Esophagus muscularis mucosa (tissue), 4 donors: ENCODE measurements around the gene LRMDA. TPM values are rescaled to one million over a fixed set of nuclear protein-coding genes. Genes with fewer than 3 reads are reported as not detected.

Experiments
- DNase-seq: peaks from one replicate; pipeline ENCODE4 v3.0.0-alpha.2; 2017; ENCODE audit errors: extremely low spot score
- H3K27ac ChIP-seq, 4 donors: fragments of 200-600 bp; sonication (generic); replicated peaks in 1 of 4; 1 replicate in 3 of 4; 2 replicates in 1 of 4; pipeline ENCODE4 v1.5.1; 2016 to 2019; ENCODE audit warnings: mild to moderate bottlenecking in 1 of 4
- H3K27me3 ChIP-seq, 4 donors: fragments of 200-600 bp; sonication (generic); one replicate each; pipeline versions ENCODE4 v1.5.1 to v1.6.0; 2016 to 2019
- H3K36me3 ChIP-seq, 4 donors: fragments of 200-600 bp; sonication (generic); one replicate each; pipeline ENCODE4 v1.5.1; 2016 to 2019
- H3K4me1 ChIP-seq, 4 donors: fragments of 200-600 bp; sonication (generic); one replicate each; pipeline ENCODE4 v1.5.1; 2016 to 2019
- H3K4me3 ChIP-seq, 4 donors: fragments of 200-600 bp; sonication (generic); 1 replicate in 2 of 4; 2 replicates in 2 of 4; pipeline ENCODE4 v1.5.1; 2016 to 2019; ENCODE audit warnings: mild to moderate bottlenecking in 4 of 4, moderate library complexity in 1 of 4
- H3K9me3 ChIP-seq, 4 donors: fragments of 200-600 bp; sonication (generic); 1 replicate in 3 of 4; 2 replicates in 1 of 4; pipeline ENCODE4 v1.5.1; 2016 to 2019
- CTCF ChIP-seq, 3 experiments: fragments of 200-600 bp in 2 of 3; fragments of 450-650 bp in 1 of 3; sonication (generic) in 2 of 3; IDR thresholded peaks; one replicate each; pipeline ENCODE4 v1.5.1; 2017 to 2019; ENCODE audit warnings: antibody characterized with exemption in 3 of 3, mild to moderate bottlenecking in 2 of 3, moderate library complexity in 1 of 3
- EP300 ChIP-seq: sonication (generic); formaldehyde crosslinking; IDR thresholded peaks from one replicate; pipeline ENCODE4 v1.6.1; 2017; ENCODE audit warnings: antibody characterized with exemption
- POLR2A ChIP-seq: fragments of 450-650 bp; IDR thresholded peaks from one replicate; pipeline ENCODE4 v1.6.1; 2017; ENCODE audit warnings: antibody characterized with exemption, moderate library complexity, mild to moderate bottlenecking, low read depth
- POLR2AphosphoS5 ChIP-seq, 2 donors: sonication (generic); formaldehyde crosslinking; IDR thresholded peaks; one replicate each; pipeline ENCODE4 v1.6.1; 2017; ENCODE audit warnings: antibody characterized with exemption in 2 of 2
- WGBS: methylation state at CpG from one replicate; pipeline ENCODE4 v1.1.5; 2018; 5-methylcytosine and 5-hydroxymethylcytosine counted together
- intact Hi-C: fragments of 100-400 bp; cut with DNase I; formaldehyde crosslinking; loops from one replicate; pipeline ENCODE4 v1.15.1; 2023
- total RNA-seq, 4 donors: library from RNA; depleted of rRNA; stranded (reverse); fragments of >200 nt; gene quantifications; one replicate each; pipeline versions ENCODE4 v1.1.0 to v1.2.1, GENCODE V29; 2016

LRMDA gene
- total RNA-seq, 4 donors from 2014 or later = 14.3 to 34.9 (median 26.5) TPM

- intact Hi-C loops = no loop called here
- 93% methylated on average over 3 of the region's 3 CpGs for WGBS
- Histone ChIP-seq H3K27me3 (no peaks in the 10 kb centered on the region), H3K27ac (no peak overlapping the region), H3K36me3 (peaks cover 0 to 22% (median 0%) of the 10 kb centered on the region in 4 donors), H3K4me1 (no peaks in the 10 kb centered on the region), H3K4me3 (no peak overlapping the region), H3K9me3 (no peaks in the 10 kb centered on the region)
- no peak for TF ChIP-seq EP300
- TF ChIP-seq CTCF (IDR thresholded peaks at IDR 0.05) = no peak
- no peak for TF ChIP-seq POLR2AphosphoS5 (IDR thresholded peaks at IDR 0.05)
- no peak for TF ChIP-seq POLR2A
- no peak for DNase-seq
Measured at GRCh38 chr10:75438275-75438674, 6.9 kb downstream of the LRMDA start.

GRCh38 chr10:75439811-75440210 lies 8.4 kb downstream of the LRMDA start:
- intact Hi-C loops = no loop called here
- Histone ChIP-seq H3K4me3 (no peak overlapping the region), H3K9me3 (peaks cover 0 to 7% (median 4%) of the 10 kb centered on the region in 4 donors), H3K36me3 (peaks cover 0 to 22% (median 0%) of the 10 kb centered on the region in 4 donors), H3K27me3 (no peaks in the 10 kb centered on the region), H3K4me1 (no peaks in the 10 kb centered on the region), H3K27ac (no peak overlapping the region)
- WGBS = 85% methylated on average over 4 of the region's 4 CpGs
- no peak for DNase-seq
- TF ChIP-seq POLR2A (no peak), CTCF (IDR thresholded peaks at IDR 0.05) (no peak), EP300 (no peak), POLR2AphosphoS5 (IDR thresholded peaks at IDR 0.05) (no peak)

GRCh38 chr10:75440271-75440793 lies 8.9 kb downstream of the LRMDA start:
- Histone ChIP-seq H3K36me3 (peaks cover 0 to 22% (median 0%) of the 10 kb centered on the region in 4 donors), H3K27ac (no peak overlapping the region), H3K27me3 (no peaks in the 10 kb centered on the region), H3K4me3 (no peak overlapping the region), H3K9me3 (peaks cover 0 to 7% (median 4%) of the 10 kb centered on the region in 4 donors), H3K4me1 (no peaks in the 10 kb centered on the region)
- WGBS = 96% methylated on average over 4 of the region's 4 CpGs
- TF ChIP-seq POLR2A = no peak
- no peak for TF ChIP-seq CTCF (IDR thresholded peaks at IDR 0.05)
- no peak for TF ChIP-seq POLR2AphosphoS5 (IDR thresholded peaks at IDR 0.05)
- no peak for TF ChIP-seq EP300
- DNase-seq = no peak
- intact Hi-C loops = no loop called here

- Histone ChIP-seq H3K9me3 (peaks cover 0 to 7% (median 4%) of the 10 kb centered on the region in 4 donors), H3K4me3 (no peak overlapping the region), H3K4me1 (no peaks in the 10 kb centered on the region), H3K27ac (no peak overlapping the region), H3K27me3 (no peaks in the 10 kb centered on the region), H3K36me3 (peaks cover 0 to 22% (median 0%) of the 10 kb centered on the region in 4 donors)
- intact Hi-C loops = no loop called here
- no peak for DNase-seq
- TF ChIP-seq EP300 (no peak), POLR2A (no peak), POLR2AphosphoS5 (IDR thresholded peaks at IDR 0.05) (no peak), CTCF (IDR thresholded peaks at IDR 0.05) (no peak)
- WGBS = 98% methylated on average over 4 of the region's 4 CpGs
Measured at GRCh38 chr10:75441196-75441595, 9.8 kb downstream of the LRMDA start.

- intact Hi-C loops = no loop called here
- Histone ChIP-seq H3K27me3 (no peaks in the 10 kb centered on the region), H3K4me1 (no peaks in the 10 kb centered on the region), H3K27ac (no peak overlapping the region), H3K4me3 (no peak overlapping the region), H3K36me3 (peaks cover 0 to 22% (median 0%) of the 10 kb centered on the region in 4 donors), H3K9me3 (peaks cover 0 to 7% (median 4%) of the 10 kb centered on the region in 4 donors)
- DNase-seq = no peak
- TF ChIP-seq POLR2AphosphoS5 (IDR thresholded peaks at IDR 0.05) = no peak
- TF ChIP-seq CTCF (IDR thresholded peaks at IDR 0.05) = no peak
- no peak for TF ChIP-seq POLR2A
- no peak for TF ChIP-seq EP300
Measured at GRCh38 chr10:75441682-75442081, 10.3 kb downstream of the LRMDA start.
